ENCODE results near the gene P3H4.

DNA sequence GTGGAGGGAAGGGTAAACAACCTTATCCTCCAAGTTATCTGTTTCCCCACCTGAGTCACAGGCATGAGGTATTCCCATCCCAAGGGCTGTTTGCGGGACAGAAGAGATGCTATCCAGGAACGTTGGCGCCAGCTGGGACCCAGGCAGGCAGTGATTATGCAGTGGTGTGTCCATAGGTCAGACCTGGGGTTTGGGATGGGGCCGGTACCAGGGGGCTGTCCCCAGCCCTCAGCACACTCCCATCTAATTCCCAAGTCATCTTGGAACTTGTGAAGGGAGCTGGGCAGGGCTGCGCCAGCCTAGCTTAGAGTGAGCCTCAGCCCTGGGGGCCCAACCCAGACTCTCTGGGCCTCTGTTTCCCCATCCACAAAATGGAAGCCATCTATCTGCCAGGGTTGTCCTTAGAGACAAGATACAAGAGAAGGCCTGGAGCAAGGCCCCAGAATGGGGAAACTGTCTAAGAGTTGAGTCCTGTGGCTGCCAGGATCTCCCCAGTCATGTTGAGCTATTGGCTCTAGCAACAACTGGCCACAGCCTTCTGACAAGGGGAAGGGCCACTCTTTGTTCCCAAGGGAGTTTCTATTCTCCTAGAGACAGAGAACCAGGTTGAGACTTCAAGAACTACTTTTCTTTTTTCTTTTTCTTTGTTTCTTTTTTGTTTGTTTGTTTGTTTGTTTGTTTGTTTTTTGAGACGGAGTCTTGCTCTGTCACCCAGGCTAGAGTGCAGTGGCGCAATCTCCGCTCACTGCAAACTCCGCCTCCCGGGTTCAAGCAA, 15.4 kb downstream of the P3H4 start:
- TF ChIP-seq YY1 (IDR thresholded peaks at IDR 0.05; ENCODE audit: insufficient read depth, insufficient read length) (no peak), ZNF274 (IDR thresholded peaks at IDR 0.05; ENCODE audit: low read depth, low read length) (no peak), SUZ12 (IDR thresholded peaks at IDR 0.05; ENCODE audit: extremely low read depth, insufficient read depth, insufficient read length) (no peak)

Data from NT2/D1 (cell line).